Measurements from ENCODE around the gene ABI3BP.

- no peak for TF ChIP-seq CTCF (conservative IDR thresholded peaks at IDR 0.05; ENCODE audit: low read depth, low read length)
- TF ChIP-seq EZH2phosphoT487 (IDR thresholded peaks at IDR 0.05; ENCODE audit: borderline replicate concordance, low read length): no peak
Observed at GRCh38 chr3:100781301-100781700, 211.9 kb downstream of the ABI3BP start.
